Fibroblast of villous mesenchyme (primary cell): ENCODE measurements around the gene C3orf70. TPM values are rescaled to one million over a fixed set of nuclear protein-coding genes. Genes with fewer than 3 reads are reported as not detected.

ENCODE experiments used
- DNase-seq: peaks from one replicate; pipeline ENCODE4 v3.0.0-alpha.2; 2010; ENCODE audit warnings: low read depth
- H3K4me3 ChIP-seq: 2 replicates; pipeline ENCODE4 v1.5.1; 2011; ENCODE audit warnings: low read depth, mild to moderate bottlenecking, low read length
- CTCF ChIP-seq: IDR thresholded peaks from 2 replicates; pipeline ENCODE4 v1.5.1; 2012; ENCODE audit warnings: low read depth, mild to moderate bottlenecking, low read length; ENCODE audit not compliant: insufficient read depth
- total RNA-seq: library from RNA; depleted of rRNA; stranded (reverse); fragments of >200 nt; gene quantifications from 2 replicates; pipeline ENCODE4 v1.2.3, GENCODE V29; 2012

Gene C3orf70
- total RNA-seq, 1 donor = 2.2 TPM

DNA sequence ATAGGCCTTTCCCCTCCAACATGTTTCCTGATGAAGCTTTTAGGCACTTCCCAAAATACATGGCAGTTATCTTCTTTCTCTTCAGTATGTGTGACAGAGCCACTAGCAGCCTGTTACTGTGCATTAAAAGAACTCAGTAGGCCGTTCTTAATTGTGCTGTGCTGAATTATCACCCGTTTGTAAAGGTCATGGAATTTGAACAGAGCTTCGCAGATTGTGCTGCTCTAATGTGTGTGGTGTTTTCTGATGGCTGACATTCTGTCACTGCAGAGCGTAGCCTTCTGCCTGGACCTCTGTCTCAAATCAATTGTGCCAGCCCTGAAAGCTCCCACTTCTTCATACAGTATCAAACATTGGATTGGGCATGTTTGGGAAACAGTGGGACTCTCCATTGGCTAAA, 111.3 kb downstream of the C3orf70 start:
- no peak for DNase-seq
- no peak overlapping the region for H3K4me3 ChIP-seq
- no peak for TF ChIP-seq CTCF

DNA sequence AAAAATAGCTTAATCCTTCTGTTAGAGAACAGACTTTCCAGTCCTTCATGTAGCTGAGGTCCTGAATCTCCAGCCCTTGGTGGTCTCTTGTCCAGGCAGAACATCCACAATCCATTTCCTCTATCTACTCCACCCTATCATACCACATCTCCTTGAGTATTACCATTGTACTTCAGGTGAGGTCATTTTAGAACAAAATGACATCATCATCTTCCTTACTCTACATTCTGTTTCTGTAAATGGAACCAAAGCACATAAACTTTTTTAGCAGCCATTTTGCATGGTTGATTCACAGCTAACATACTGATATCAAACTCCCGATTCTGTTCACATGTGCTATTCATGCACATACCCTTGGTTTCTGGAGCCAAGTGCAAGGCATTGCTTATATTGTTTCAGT, 112.4 kb downstream of the C3orf70 start:
- no peak for TF ChIP-seq CTCF
- no peak for DNase-seq
- no peak overlapping the region for H3K4me3 ChIP-seq

GRCh38 chr3:185037801-185038200, 115.1 kb downstream of the C3orf70 start:
- no peak overlapping the region for H3K4me3 ChIP-seq
- no peak for TF ChIP-seq CTCF
- DNase-seq = no peak

DNA sequence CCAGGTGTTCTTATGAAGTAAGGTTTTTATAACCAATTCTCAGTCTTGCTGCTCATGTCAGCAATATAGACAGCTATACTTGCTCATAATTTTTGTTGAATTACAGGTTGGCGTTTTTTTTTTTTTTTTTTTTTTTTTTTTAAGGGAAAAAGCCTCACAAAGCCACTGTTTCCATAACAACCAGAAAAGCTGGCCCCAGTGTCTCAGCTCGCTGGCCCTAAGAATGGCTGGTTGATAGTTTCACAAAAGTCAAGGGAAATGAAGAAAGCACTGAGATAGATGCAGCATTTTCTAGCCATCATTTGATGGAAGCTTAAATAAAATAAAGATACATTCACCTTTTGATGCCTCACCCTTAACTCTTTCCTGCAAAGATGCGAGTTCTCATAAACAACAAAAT, 121.9 kb downstream of the C3orf70 start:
- no peak for TF ChIP-seq CTCF

DNA sequence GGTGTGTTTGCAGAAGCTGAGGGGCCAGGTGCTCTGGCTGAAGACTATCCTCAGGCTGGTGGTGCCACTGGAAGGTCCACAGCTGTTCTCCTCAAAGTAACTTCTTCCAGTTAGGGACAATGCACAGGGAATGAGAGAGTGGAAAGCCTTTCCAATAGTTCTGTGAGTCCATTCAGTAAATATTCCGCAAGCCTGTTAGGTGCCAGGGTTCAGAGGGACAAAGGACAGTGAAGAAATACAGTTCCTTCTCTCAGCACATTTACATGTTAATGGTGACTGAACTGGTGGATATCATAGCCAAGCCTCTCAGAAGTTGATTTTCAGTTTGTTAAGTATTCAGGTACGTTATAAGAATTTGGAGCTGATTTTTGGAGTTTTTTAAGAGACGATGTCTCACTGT, 122.5 kb downstream of the C3orf70 start:
- no peak overlapping the region for H3K4me3 ChIP-seq
- DNase-seq = no peak
- TF ChIP-seq CTCF = no peak

More for the DNA sequence above, 121.9 kb downstream of the C3orf70 start:
- no peak for DNase-seq
- H3K4me3 ChIP-seq = no peak overlapping the region

GRCh38 chr3:185029086-185029485, 123.8 kb downstream of the C3orf70 start:
- TF ChIP-seq CTCF = no peak
- no peak overlapping the region for H3K4me3 ChIP-seq
- DNase-seq = no peak

DNA sequence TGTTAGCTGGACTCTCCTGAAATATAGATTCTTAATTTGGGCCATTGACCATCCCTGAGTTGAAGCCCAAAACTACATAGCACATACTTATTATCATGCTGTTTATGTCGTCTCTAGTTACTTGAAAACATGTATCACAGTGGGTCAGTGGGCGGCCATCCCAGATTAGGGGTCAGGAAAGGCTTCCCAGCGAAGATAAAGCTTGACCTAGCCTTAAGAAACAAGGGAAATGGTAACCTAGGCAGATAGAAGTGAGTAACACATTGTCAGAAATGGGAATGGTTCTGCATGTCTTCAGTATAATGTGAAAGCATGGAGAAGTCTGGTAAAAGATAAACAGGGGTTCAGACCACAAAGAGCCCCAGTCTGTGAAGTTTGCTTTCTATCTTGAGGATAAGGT, 124.7 kb downstream of the C3orf70 start:
- no peak overlapping the region for H3K4me3 ChIP-seq
- DNase-seq = no peak
- no peak for TF ChIP-seq CTCF
